HepG2 (cell line): ENCODE results near the gene FAM114A1. TPM values are rescaled to one million over a fixed set of nuclear protein-coding genes. Genes with fewer than 3 reads are reported as not detected.

ENCODE experiments used
- ATAD3A ChIP-seq: sonication (generic); formaldehyde crosslinking; IDR thresholded peaks from 2 replicates; pipeline ENCODE4 v1.4.0; 2020; ENCODE audit warnings: missing genetic modification reagents
- BCL6 ChIP-seq: IDR thresholded peaks from 2 replicates; pipeline ENCODE4 v1.6.1; 2016; ENCODE audit warnings: missing genetic modification reagents, missing compliant biosample characterization
- BRD4 ChIP-seq: sonication (generic); formaldehyde crosslinking; IDR thresholded peaks from 2 replicates; pipeline ENCODE4 v1.4.0; 2020; ENCODE audit warnings: missing genetic modification reagents
- HDAC2 ChIP-seq: sonication (generic); formaldehyde crosslinking; IDR thresholded peaks from 2 replicates; pipeline ENCODE4 v1.4.0; 2020; ENCODE audit warnings: missing genetic modification reagents
- HES4 ChIP-seq: sonication (generic); formaldehyde crosslinking; IDR thresholded peaks from 2 replicates; pipeline ENCODE4 v1.9.0; 2021; ENCODE audit warnings: mild to moderate bottlenecking, missing genetic modification reagents, borderline replicate concordance
- HOXA7 ChIP-seq: sonication (generic); formaldehyde crosslinking; IDR thresholded peaks from 2 replicates; pipeline ENCODE4 v1.8.1; 2022; ENCODE audit warnings: mild to moderate bottlenecking, missing genetic modification reagents, moderate library complexity
- IRX3 ChIP-seq: sonication (generic); formaldehyde crosslinking; IDR thresholded peaks from 2 replicates; pipeline ENCODE4 v1.8.1; 2023; ENCODE audit warnings: mild to moderate bottlenecking, low read depth, missing genetic modification reagents, borderline replicate concordance
- KAT7 ChIP-seq: IDR thresholded peaks from 2 replicates; pipeline ENCODE4 v1.6.1; 2018; ENCODE audit warnings: borderline replicate concordance, missing compliant biosample characterization
- NCOR1 ChIP-seq: fragments of 200-600 bp; sonication (generic); IDR thresholded peaks from 2 replicates; pipeline ENCODE4 v1.7.0; 2017; ENCODE audit warnings: antibody characterized with exemption, low read length, borderline replicate concordance
- NR1H2 ChIP-seq: sonication (generic); formaldehyde crosslinking; IDR thresholded peaks from 2 replicates; pipeline ENCODE4 v1.8.1; 2022; ENCODE audit warnings: low read depth, missing genetic modification reagents, borderline replicate concordance
- RNF2 ChIP-seq: fragments of 450-650 bp; conservative IDR thresholded peaks from 2 replicates; pipeline ENCODE4 v1.6.1; 2016; ENCODE audit warnings: low read depth
- SIX1 ChIP-seq: sonication (generic); formaldehyde crosslinking; IDR thresholded peaks from 2 replicates; pipeline ENCODE4 v1.4.0; 2020; ENCODE audit warnings: missing genetic modification reagents, borderline replicate concordance
- SP4 ChIP-seq: sonication (generic); formaldehyde crosslinking; IDR thresholded peaks from 2 replicates; pipeline ENCODE4 v1.8.1; 2023; ENCODE audit warnings: mild to moderate bottlenecking, missing genetic modification reagents
- TBL1XR1 ChIP-seq: fragments of 150-350 bp; IDR thresholded peaks from 2 replicates; pipeline ENCODE4 v1.6.1; 2014; ENCODE audit warnings: borderline replicate concordance, low read length; ENCODE audit not compliant: partially characterized antibody
- TOPORS ChIP-seq: sonication (generic); formaldehyde crosslinking; IDR thresholded peaks from 2 replicates; pipeline ENCODE4 v1.8.0; 2023; ENCODE audit warnings: mild to moderate bottlenecking, missing genetic modification reagents
- ZNF224 ChIP-seq: sonication (generic); formaldehyde crosslinking; IDR thresholded peaks from 2 replicates; pipeline ENCODE4 v1.5.0; 2020; ENCODE audit warnings: mild to moderate bottlenecking, missing genetic modification reagents
- polyA plus RNA-seq, 8 experiments: library from polyadenylated mRNA; depleted of rRNA in 3 of 8; stranded (reverse) in 7 of 8; unstranded in 1 of 8; fragments of >200 nt; fragmentation: Illumina TruSeq in 4 of 8; extraction: Trizol in 4 of 8; gene quantifications; 2 replicates each; pipeline versions ENCODE4 v1.2.1 to v1.2.3, GENCODE V29; 2011 to 2016; ENCODE audit warnings: low read depth in 4 of 8, missing spikeins in 1 of 8, mixed read lengths in 1 of 8; ENCODE audit not compliant: insufficient read depth in 1 of 8
- total RNA-seq, 5 experiments: library from RNA; depleted of rRNA; stranded (reverse); fragments of >200 nt; fragmentation: Illumina TruSeq; extraction: Trizol; gene quantifications; 2 replicates each; pipeline ENCODE4 v1.2.3, GENCODE V29; 2016; ENCODE audit warnings: low read depth in 1 of 5
- TF ChIP-seq, protein P1 (sequence below): sonication (generic); formaldehyde crosslinking; IDR thresholded peaks from 2 replicates; pipeline ENCODE4 v1.5.1; 2020; ENCODE audit warnings: mild to moderate bottlenecking, missing genetic modification reagents, borderline replicate concordance
- TF ChIP-seq, protein P2 (sequence below): sonication (generic); formaldehyde crosslinking; IDR thresholded peaks from 2 replicates; pipeline ENCODE4 v1.5.1; 2020; ENCODE audit warnings: missing genetic modification reagents, mild to moderate bottlenecking, borderline replicate concordance
- TF ChIP-seq, protein P3 (sequence below): sonication (generic); formaldehyde crosslinking; IDR thresholded peaks from 2 replicates; pipeline ENCODE4 v1.4.0; 2020; ENCODE audit warnings: missing genetic modification reagents, mild to moderate bottlenecking, borderline replicate concordance
- TF ChIP-seq, protein P4 (sequence below): sonication (generic); formaldehyde crosslinking; IDR thresholded peaks from 2 replicates; pipeline ENCODE4 v1.4.0; 2020; ENCODE audit warnings: mild to moderate bottlenecking, missing genetic modification reagents, borderline replicate concordance

Gene FAM114A1
- total and polyA plus RNA-seq, 2 of the 13 experiments (the other 11 are each of a cell fraction or from before 2014, with no cell fraction given), result 61.0 to 76.9 TPM

DNA sequence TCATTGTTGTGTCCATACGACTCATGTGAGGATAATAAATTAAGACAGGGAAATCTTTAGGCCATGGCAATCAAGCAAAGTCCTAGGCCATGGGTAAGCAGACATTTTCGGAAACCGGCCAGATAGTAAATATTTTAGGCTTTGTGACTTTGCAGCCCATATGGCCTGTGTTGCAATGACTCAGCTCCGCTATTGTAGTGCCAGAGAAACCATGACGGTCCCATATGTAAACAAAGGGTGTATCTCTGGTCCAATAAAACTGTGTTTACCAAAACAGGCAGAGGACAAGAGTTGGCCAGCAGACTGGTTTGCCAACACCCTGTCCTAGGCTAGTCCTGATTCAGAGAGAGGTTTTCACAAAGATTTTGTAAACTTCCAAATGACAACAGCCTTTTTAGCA lies 5.0 kb downstream of the FAM114A1 start (continued):
- TF ChIP-seq NCOR1 (peak; percentile 19; the same call in 1 of the 2 replicates), ZNF224 (CRISPR knock-in tag) (no peak), TOPORS (CRISPR knock-in tag) (no peak), HES4 (CRISPR knock-in tag) (no peak), SIX1 (no peak), HOXA7 (CRISPR knock-in tag) (no peak), TBL1XR1 (peak; percentile 29), HDAC2 (0 out of 2 replicates have a peak, but pooled peaks have one; percentile 29), IRX3 (CRISPR knock-in tag) (no peak), RNF2 (no peak), BRD4 (CRISPR knock-in tag) (no peak), KAT7 (CRISPR knock-in tag) (no peak), BCL6 (CRISPR knock-in tag) (no peak), SP4 (CRISPR knock-in tag) (no peak), ATAD3A (CRISPR knock-in tag) (no peak), NR1H2 (CRISPR knock-in tag) (no peak)
- TF ChIP-seq, protein P1, sequence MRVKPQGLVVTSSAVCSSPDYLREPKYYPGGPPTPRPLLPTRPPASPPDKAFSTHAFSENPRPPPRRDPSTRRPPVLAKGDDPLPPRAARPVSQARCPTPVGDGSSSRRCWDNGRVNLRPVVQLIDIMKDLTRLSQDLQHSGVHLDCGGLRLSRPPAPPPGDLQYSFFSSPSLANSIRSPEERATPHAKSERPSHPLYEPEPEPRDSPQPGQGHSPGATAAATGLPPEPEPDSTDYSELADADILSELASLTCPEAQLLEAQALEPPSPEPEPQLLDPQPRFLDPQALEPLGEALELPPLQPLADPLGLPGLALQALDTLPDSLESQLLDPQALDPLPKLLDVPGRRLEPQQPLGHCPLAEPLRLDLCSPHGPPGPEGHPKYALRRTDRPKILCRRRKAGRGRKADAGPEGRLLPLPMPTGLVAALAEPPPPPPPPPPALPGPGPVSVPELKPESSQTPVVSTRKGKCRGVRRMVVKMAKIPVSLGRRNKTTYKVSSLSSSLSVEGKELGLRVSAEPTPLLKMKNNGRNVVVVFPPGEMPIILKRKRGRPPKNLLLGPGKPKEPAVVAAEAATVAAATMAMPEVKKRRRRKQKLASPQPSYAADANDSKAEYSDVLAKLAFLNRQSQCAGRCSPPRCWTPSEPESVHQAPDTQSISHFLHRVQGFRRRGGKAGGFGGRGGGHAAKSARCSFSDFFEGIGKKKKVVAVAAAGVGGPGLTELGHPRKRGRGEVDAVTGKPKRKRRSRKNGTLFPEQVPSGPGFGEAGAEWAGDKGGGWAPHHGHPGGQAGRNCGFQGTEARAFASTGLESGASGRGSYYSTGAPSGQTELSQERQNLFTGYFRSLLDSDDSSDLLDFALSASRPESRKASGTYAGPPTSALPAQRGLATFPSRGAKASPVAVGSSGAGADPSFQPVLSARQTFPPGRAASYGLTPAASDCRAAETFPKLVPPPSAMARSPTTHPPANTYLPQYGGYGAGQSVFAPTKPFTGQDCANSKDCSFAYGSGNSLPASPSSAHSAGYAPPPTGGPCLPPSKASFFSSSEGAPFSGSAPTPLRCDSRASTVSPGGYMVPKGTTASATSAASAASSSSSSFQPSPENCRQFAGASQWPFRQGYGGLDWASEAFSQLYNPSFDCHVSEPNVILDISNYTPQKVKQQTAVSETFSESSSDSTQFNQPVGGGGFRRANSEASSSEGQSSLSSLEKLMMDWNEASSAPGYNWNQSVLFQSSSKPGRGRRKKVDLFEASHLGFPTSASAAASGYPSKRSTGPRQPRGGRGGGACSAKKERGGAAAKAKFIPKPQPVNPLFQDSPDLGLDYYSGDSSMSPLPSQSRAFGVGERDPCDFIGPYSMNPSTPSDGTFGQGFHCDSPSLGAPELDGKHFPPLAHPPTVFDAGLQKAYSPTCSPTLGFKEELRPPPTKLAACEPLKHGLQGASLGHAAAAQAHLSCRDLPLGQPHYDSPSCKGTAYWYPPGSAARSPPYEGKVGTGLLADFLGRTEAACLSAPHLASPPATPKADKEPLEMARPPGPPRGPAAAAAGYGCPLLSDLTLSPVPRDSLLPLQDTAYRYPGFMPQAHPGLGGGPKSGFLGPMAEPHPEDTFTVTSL (CRISPR knock-in tag), result peak; percentile 36; the same call in 1 of the 2 replicates
- TF ChIP-seq, protein P2, sequence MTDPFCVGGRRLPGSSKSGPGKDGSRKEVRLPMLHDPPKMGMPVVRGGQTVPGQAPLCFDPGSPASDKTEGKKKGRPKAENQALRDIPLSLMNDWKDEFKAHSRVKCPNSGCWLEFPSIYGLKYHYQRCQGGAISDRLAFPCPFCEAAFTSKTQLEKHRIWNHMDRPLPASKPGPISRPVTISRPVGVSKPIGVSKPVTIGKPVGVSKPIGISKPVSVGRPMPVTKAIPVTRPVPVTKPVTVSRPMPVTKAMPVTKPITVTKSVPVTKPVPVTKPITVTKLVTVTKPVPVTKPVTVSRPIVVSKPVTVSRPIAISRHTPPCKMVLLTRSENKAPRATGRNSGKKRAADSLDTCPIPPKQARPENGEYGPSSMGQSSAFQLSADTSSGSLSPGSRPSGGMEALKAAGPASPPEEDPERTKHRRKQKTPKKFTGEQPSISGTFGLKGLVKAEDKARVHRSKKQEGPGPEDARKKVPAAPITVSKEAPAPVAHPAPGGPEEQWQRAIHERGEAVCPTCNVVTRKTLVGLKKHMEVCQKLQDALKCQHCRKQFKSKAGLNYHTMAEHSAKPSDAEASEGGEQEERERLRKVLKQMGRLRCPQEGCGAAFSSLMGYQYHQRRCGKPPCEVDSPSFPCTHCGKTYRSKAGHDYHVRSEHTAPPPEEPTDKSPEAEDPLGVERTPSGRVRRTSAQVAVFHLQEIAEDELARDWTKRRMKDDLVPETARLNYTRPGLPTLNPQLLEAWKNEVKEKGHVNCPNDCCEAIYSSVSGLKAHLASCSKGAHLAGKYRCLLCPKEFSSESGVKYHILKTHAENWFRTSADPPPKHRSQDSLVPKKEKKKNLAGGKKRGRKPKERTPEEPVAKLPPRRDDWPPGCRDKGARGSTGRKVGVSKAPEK (CRISPR knock-in tag), result no peak
- TF ChIP-seq, protein P3, sequence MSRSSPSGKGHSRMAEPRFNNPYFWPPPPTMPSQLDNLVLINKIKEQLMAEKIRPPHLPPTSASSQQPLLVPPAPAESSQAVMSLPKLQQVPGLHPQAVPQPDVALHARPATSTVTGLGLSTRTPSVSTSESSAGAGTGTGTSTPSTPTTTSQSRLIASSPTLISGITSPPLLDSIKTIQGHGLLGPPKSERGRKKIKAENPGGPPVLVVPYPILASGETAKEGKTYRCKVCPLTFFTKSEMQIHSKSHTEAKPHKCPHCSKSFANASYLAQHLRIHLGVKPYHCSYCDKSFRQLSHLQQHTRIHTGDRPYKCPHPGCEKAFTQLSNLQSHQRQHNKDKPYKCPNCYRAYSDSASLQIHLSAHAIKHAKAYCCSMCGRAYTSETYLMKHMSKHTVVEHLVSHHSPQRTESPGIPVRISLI (CRISPR knock-in tag), result no peak
- TF ChIP-seq, protein P4, sequence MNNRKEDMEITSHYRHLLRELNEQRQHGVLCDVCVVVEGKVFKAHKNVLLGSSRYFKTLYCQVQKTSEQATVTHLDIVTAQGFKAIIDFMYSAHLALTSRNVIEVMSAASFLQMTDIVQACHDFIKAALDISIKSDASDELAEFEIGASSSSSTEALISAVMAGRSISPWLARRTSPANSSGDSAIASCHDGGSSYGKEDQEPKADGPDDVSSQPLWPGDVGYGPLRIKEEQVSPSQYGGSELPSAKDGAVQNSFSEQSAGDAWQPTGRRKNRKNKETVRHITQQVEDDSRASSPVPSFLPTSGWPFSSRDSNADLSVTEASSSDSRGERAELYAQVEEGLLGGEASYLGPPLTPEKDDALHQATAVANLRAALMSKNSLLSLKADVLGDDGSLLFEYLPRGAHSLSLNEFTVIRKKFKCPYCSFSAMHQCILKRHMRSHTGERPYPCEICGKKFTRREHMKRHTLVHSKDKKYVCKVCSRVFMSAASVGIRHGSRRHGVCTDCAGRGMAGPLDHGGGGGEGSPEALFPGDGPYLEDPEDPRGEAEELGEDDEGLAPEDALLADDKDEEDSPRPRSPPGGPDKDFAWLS (CRISPR knock-in tag), result no peak
